K562 (cell line): ENCODE data around the gene DNASE1L1. TPM values are rescaled to one million over a fixed set of nuclear protein-coding genes. Genes with fewer than 3 reads are reported as not detected.
A peak's percentile ranks its signal among the peaks of the same experiment; 100 is the strongest.

Source experiments
- ARID4B ChIP-seq: sonication (generic); formaldehyde crosslinking; IDR thresholded peaks from 2 replicates; pipeline ENCODE4 v1.8.0; 2022; ENCODE audit warnings: mild to moderate bottlenecking, missing genetic modification reagents
- ELF2 ChIP-seq: fragments of 250-450 bp; sonication (Bioruptor Pico); IDR thresholded peaks from 2 replicates; pipeline ENCODE4 v1.5.0; 2021; ENCODE audit warnings: mild to moderate bottlenecking
- ELK3 ChIP-seq: fragments of 450-650 bp; formaldehyde crosslinking; IDR thresholded peaks from 2 replicates; pipeline ENCODE4 v1.4.0; 2020; ENCODE audit warnings: mild to moderate bottlenecking
- GATAD2A ChIP-seq: fragments of 450-650 bp; IDR thresholded peaks from 2 replicates; pipeline ENCODE4 v1.6.1; 2017
- NEUROD1 ChIP-seq: fragments of 150-350 bp; IDR thresholded peaks from 2 replicates; pipeline ENCODE4 v1.6.1; 2014; ENCODE audit warnings: borderline replicate concordance, low read length, low read depth; ENCODE audit not compliant: partially characterized antibody
- POLR2B ChIP-seq: fragments of 450-650 bp; IDR thresholded peaks from 2 replicates; pipeline ENCODE4 v1.6.1; 2018; ENCODE audit warnings: low read depth; ENCODE audit not compliant: partially characterized antibody
- TGIF2 ChIP-seq: sonication (generic); formaldehyde crosslinking; IDR thresholded peaks from 2 replicates; pipeline ENCODE4 v1.8.1; 2022; ENCODE audit warnings: mild to moderate bottlenecking, missing genetic modification reagents, moderate library complexity
- polyA plus RNA-seq, 8 experiments: library from polyadenylated mRNA; depleted of rRNA in 4 of 8; stranded (reverse) in 5 of 8; unstranded in 3 of 8; fragments of >200 nt; fragmentation: Nextera tagmentation in 2 of 8; fragmentation: Illumina TruSeq in 1 of 8; extraction: Ambion mirVana in 2 of 8; extraction: Trizol in 1 of 8; gene quantifications; 2 replicates each; pipeline versions ENCODE4 v1.2.1 to v1.2.3, GENCODE V29; 2011 to 2014; ENCODE audit warnings: inconsistent platforms in 1 of 8, missing spikeins in 1 of 8
- total RNA-seq, 7 experiments: library from RNA; depleted of rRNA in 6 of 7; stranded (reverse); fragments of >200 nt in 6 of 7; fragmentation: Illumina TruSeq in 2 of 7; extraction: Trizol in 2 of 7; gene quantifications; 2 replicates each; pipeline versions ENCODE4 v1.2.1 to v1.2.3, GENCODE V29; 2011 to 2021; ENCODE audit warnings: low replicate concordance in 1 of 7
- TF ChIP-seq, protein P1 (sequence below): sonication (generic); IDR thresholded peaks from 2 replicates; pipeline ENCODE4 v1.6.1; 2016
- TF ChIP-seq, protein P2 (sequence below): sonication (generic); formaldehyde crosslinking; IDR thresholded peaks from 2 replicates; pipeline ENCODE4 v1.8.0; 2023; ENCODE audit warnings: mild to moderate bottlenecking, missing genetic modification reagents
- TF ChIP-seq, protein P3 (sequence below): sonication (generic); formaldehyde crosslinking; IDR thresholded peaks from 2 replicates; pipeline ENCODE4 v1.8.0; 2023; ENCODE audit warnings: missing genetic modification reagents, mild to moderate bottlenecking, borderline replicate concordance

The DNASE1L1 gene
- total and polyA plus RNA-seq, 9 of the 15 experiments (the other 6 are each of a cell fraction or from before 2014, with no cell fraction given): 0.73 to 12.6 (median 7.9) TPM

- TF ChIP-seq, protein P1, sequence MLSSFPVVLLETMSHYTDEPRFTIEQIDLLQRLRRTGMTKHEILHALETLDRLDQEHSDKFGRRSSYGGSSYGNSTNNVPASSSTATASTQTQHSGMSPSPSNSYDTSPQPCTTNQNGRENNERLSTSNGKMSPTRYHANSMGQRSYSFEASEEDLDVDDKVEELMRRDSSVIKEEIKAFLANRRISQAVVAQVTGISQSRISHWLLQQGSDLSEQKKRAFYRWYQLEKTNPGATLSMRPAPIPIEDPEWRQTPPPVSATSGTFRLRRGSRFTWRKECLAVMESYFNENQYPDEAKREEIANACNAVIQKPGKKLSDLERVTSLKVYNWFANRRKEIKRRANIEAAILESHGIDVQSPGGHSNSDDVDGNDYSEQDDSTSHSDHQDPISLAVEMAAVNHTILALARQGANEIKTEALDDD: no peak
- TF ChIP-seq GATAD2A (0 out of 2 replicates have a peak, but pooled peaks have one; percentile 14), TGIF2 (CRISPR knock-in tag) (no peak), ELK3 (CRISPR knock-in tag) (no peak), POLR2B (peak; percentile 98), ELF2 (CRISPR knock-in tag) (no peak), ARID4B (CRISPR knock-in tag) (peak; percentile 90), NEUROD1 (peak; percentile 91)
- TF ChIP-seq, protein P2, sequence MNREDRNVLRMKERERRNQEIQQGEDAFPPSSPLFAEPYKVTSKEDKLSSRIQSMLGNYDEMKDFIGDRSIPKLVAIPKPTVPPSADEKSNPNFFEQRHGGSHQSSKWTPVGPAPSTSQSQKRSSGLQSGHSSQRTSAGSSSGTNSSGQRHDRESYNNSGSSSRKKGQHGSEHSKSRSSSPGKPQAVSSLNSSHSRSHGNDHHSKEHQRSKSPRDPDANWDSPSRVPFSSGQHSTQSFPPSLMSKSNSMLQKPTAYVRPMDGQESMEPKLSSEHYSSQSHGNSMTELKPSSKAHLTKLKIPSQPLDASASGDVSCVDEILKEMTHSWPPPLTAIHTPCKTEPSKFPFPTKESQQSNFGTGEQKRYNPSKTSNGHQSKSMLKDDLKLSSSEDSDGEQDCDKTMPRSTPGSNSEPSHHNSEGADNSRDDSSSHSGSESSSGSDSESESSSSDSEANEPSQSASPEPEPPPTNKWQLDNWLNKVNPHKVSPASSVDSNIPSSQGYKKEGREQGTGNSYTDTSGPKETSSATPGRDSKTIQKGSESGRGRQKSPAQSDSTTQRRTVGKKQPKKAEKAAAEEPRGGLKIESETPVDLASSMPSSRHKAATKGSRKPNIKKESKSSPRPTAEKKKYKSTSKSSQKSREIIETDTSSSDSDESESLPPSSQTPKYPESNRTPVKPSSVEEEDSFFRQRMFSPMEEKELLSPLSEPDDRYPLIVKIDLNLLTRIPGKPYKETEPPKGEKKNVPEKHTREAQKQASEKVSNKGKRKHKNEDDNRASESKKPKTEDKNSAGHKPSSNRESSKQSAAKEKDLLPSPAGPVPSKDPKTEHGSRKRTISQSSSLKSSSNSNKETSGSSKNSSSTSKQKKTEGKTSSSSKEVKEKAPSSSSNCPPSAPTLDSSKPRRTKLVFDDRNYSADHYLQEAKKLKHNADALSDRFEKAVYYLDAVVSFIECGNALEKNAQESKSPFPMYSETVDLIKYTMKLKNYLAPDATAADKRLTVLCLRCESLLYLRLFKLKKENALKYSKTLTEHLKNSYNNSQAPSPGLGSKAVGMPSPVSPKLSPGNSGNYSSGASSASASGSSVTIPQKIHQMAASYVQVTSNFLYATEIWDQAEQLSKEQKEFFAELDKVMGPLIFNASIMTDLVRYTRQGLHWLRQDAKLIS (CRISPR knock-in tag): peak; percentile 92
- TF ChIP-seq, protein P3, sequence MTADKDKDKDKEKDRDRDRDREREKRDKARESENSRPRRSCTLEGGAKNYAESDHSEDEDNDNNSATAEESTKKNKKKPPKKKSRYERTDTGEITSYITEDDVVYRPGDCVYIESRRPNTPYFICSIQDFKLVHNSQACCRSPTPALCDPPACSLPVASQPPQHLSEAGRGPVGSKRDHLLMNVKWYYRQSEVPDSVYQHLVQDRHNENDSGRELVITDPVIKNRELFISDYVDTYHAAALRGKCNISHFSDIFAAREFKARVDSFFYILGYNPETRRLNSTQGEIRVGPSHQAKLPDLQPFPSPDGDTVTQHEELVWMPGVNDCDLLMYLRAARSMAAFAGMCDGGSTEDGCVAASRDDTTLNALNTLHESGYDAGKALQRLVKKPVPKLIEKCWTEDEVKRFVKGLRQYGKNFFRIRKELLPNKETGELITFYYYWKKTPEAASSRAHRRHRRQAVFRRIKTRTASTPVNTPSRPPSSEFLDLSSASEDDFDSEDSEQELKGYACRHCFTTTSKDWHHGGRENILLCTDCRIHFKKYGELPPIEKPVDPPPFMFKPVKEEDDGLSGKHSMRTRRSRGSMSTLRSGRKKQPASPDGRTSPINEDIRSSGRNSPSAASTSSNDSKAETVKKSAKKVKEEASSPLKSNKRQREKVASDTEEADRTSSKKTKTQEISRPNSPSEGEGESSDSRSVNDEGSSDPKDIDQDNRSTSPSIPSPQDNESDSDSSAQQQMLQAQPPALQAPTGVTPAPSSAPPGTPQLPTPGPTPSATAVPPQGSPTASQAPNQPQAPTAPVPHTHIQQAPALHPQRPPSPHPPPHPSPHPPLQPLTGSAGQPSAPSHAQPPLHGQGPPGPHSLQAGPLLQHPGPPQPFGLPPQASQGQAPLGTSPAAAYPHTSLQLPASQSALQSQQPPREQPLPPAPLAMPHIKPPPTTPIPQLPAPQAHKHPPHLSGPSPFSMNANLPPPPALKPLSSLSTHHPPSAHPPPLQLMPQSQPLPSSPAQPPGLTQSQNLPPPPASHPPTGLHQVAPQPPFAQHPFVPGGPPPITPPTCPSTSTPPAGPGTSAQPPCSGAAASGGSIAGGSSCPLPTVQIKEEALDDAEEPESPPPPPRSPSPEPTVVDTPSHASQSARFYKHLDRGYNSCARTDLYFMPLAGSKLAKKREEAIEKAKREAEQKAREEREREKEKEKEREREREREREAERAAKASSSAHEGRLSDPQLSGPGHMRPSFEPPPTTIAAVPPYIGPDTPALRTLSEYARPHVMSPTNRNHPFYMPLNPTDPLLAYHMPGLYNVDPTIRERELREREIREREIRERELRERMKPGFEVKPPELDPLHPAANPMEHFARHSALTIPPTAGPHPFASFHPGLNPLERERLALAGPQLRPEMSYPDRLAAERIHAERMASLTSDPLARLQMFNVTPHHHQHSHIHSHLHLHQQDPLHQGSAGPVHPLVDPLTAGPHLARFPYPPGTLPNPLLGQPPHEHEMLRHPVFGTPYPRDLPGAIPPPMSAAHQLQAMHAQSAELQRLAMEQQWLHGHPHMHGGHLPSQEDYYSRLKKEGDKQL (CRISPR knock-in tag): 0 out of 2 replicates have a peak, but pooled peaks have one; percentile 71
Observed at GRCh38 chrX:154371017-154371788, 37.9 kb downstream of the DNASE1L1 start (continued).
